Vagina (tissue), 2 donors: ENCODE results near the gene RBP2.

ENCODE experiments used
- CTCF ChIP-seq, 3 experiments: fragments of 450-650 bp in 2 of 3; fragments of 200-600 bp in 1 of 3; sonication (generic) in 1 of 3; IDR thresholded peaks; one replicate each; pipeline ENCODE4 v1.5.1; 2017 to 2019; ENCODE audit warnings: antibody characterized with exemption in 3 of 3, mild to moderate bottlenecking in 2 of 3, moderate library complexity in 2 of 3
- POLR2A ChIP-seq, 2 donors: fragments of 450-650 bp; IDR thresholded peaks; one replicate each; pipeline ENCODE4 v1.6.1; 2017; ENCODE audit warnings: antibody characterized with exemption in 2 of 2, mild to moderate bottlenecking in 2 of 2, moderate library complexity in 2 of 2
- POLR2AphosphoS5 ChIP-seq, 2 donors: sonication (generic); formaldehyde crosslinking; IDR thresholded peaks; one replicate each; pipeline ENCODE4 v1.9.0; 2017; ENCODE audit warnings: antibody characterized with exemption in 2 of 2, mild to moderate bottlenecking in 2 of 2, low read depth in 1 of 2; ENCODE audit not compliant: insufficient read depth in 1 of 2

- no peak for TF ChIP-seq CTCF (IDR thresholded peaks at IDR 0.05)
- no peak for TF ChIP-seq POLR2AphosphoS5 (IDR thresholded peaks at IDR 0.05; ENCODE audit: insufficient read depth in 1 of 2, low read depth in 1 of 2)
- no peak for TF ChIP-seq POLR2A (IDR thresholded peaks at IDR 0.05)
Observed at GRCh38 chr3:139518306-139518705, 42.0 kb upstream of the RBP2 start.
